ENCODE data around the gene MAP3K2.
A peak's percentile ranks its signal among the peaks of the same experiment; 100 is the strongest.

Gene MAP3K2, protein sequence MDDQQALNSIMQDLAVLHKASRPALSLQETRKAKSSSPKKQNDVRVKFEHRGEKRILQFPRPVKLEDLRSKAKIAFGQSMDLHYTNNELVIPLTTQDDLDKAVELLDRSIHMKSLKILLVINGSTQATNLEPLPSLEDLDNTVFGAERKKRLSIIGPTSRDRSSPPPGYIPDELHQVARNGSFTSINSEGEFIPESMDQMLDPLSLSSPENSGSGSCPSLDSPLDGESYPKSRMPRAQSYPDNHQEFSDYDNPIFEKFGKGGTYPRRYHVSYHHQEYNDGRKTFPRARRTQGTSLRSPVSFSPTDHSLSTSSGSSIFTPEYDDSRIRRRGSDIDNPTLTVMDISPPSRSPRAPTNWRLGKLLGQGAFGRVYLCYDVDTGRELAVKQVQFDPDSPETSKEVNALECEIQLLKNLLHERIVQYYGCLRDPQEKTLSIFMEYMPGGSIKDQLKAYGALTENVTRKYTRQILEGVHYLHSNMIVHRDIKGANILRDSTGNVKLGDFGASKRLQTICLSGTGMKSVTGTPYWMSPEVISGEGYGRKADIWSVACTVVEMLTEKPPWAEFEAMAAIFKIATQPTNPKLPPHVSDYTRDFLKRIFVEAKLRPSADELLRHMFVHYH

DNA sequence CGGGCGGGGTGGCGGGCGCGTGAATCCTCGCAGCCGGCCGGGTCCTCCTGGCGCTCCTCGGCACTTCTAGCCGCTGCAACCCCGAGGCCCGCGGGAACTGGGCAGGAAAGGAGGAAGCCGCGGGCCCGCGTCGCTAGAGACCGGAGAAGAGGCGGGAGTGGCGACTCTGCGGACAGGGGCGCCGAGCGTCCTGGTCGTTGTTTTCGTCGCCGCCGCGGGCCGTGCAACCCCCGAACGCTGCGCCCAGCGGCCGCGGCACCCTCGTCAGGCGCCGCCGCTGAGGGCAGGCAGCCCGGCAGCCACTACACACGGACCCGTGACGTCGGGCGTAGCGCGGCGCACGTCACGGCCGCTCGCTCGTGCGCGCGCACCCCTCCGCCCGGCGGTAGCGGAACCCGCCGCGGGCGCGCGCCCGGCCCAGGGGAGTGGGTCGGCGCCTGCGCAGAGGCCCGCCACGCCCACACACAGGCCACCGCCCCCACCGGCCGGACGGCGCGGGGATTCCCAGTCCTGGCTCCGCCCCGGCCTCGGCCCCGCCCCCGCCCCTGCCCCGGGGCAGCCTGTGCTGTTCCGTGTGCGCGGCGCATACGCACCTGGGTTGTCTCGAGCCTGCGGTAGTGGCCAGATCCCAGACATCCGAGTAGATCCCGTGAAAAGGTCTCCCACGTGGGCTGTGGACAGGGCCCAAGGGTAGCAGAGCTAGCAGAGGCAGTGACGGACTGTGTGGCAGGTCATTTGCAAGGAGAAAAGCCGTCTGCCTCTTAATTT lies at the start of gene MAP3K2:
Gene MAP3K2, minus strand, starts transcription at position 321 of the 768 bp plus-strand sequence. CDS start 44,846 bp downstream, outside the sequence.
- DNase-seq (ENCODE audit: low read depth) = peak; percentile 97

DNA sequence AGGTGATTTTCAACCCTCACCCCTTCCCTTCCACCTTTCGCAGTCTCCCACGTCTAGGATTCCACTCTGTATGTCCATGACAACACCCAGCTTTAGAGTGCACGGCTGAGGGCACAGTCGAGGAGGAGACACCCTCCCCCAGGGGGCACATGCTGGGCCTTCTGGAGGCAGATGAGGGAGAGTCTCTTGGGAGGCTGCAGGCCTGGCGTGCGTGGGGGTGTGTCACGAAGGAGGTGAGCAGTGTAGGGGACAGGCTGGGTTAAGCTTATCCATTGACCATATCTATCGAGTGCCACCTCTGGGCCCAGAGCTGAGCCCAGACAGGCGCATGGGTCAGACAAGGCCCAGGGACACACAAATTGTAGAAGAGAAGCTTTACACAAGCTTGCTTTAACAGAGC lies 49.3 kb upstream of the MAP3K2 start:
- no peak for DNase-seq (ENCODE audit: low read depth)

DNA sequence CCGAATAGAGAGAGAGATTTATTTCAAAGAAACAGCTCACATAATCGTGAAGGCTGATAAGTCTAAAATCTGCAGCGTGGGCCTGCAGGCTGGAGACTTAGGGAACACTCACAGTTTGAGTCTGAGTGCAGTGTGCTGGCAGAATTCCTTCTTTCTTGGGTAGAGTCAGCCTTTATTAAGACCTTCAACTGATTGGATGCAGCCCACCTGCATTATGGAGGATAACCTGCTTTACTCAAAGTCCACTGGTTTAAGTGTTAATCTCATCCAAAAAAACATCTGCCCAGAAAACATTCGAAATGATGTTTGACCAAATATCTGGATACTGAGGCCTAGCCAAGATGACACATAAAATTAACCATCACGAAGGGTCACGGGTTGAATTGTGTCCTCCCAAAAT lies 46.7 kb upstream of the MAP3K2 start:
- DNase-seq (ENCODE audit: low read depth) = no peak

DNA sequence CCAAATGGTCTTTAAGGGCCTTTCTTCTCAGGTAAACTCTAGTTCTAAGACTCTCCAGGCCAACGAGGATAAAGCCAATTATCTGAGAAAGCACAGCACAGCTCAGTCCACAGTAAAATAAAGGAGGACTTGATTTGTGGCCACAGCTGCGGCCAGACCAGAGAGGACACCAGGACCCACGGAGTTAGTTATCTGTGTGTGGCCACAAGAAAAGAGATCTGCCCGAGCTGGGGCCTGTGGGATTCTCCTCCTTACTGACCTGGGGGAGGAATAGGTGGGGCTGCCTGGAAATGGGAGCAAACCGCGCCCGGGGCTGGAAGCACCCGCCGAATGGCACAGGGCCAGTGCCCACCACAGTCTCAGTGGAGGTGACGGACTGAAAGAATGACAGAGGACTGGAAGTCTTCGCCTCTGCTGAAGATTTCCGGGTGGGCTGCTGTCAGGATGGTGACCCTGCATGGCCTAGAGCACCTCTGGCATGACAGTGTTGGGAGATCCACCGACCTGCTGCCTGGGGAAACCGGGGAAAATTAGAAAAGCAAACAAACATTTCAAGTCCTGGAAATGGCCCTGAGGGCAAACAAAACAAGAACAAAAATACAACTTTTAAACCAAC lies 43.7 kb upstream of the MAP3K2 start:
- DNase-seq (ENCODE audit: low read depth) = no peak

DNA sequence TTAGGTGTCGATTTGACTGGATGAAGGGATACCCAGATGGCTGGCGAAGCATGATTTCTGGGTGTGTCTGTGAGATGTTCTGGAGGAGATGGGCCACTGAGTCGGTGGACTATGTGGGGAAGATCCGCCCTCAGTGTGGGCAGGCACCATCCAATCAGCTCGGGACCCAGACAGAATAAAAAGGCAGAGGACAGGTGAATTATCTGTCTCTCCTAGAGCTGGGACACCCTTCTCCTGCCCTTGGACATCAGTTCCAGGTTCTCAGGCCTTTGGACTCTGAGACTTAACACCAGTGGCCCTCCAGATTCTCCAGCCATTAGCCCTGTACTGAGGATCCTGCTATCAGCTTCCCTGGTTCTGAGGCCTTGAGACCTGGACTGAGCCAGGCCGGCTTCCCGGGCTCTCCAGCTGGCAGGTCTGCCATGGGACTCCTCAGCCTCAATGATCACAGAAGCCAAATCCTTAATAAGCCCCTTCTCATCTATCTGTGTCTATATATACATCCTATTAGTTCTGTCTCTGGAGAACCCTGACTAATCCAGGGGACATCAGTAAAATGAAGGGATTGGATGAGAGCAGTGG lies 42.2 kb upstream of the MAP3K2 start:
- no peak for DNase-seq (ENCODE audit: low read depth)

DNA sequence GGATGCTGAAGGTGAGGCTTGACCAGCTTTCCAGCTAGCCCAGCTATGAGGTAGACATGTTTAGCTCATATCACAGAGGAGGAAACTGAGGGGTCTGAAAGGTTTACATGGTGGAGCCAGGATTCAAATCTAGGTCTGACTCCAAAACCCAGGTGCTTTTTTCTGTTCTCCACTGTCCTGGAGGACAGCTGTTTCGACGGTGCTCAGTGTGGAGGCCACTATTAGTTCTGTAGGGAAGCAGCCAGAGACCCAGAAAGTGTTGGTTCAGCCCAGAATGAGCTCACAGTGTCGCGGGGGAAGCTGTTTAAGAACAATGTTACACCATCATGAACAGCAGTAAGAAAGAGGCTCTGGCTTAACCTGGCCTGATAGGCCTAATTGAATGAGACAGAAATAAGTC lies 41.5 kb upstream of the MAP3K2 start:
- no peak for DNase-seq (ENCODE audit: low read depth)

DNA sequence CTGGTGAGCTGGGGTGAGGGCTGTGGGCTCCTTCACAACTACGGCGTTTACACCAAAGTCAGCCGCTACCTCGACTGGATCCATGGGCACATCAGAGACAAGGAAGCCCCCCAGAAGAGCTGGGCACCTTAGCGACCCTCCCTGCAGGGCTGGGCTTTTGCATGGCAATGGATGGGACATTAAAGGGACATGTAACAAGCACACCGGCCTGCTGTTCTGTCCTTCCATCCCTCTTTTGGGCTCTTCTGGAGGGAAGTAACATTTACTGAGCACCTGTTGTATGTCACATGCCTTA lies 41.0 kb upstream of the MAP3K2 start:
- no peak for DNase-seq (ENCODE audit: low read depth)

DNA sequence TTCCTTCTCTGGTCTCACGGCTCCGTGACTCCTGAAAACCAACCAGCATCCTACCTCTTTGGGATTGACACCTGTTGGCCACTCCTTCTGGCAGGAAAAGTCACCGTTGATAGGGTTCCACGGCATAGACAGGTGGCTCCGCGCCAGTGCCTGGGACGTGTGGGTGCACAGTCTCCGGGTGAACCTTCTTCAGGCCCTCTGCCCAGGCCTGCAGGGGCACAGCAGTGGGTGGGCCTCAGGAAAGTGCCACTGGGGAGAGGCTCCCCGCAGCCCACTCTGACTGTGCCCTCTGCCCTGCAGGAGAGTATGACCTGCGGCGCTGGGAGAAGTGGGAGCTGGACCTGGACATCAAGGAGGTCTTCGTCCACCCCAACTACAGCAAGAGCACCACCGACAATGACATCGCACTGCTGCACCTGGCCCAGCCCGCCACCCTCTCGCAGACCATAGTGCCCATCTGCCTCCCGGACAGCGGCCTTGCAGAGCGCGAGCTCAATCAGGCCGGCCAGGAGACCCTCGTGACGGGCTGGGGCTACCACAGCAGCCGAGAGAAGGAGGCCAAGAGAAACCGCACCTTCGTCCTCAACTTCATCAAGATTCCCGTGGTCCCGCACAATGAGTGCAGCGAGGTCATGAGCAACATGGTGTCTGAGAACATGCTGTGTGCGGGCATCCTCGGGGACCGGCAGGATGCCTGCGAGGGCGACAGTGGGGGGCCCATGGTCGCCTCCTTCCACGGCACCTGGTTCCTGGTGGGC lies 40.5 kb upstream of the MAP3K2 start:
- DNase-seq (ENCODE audit: low read depth) = no peak

DNA sequence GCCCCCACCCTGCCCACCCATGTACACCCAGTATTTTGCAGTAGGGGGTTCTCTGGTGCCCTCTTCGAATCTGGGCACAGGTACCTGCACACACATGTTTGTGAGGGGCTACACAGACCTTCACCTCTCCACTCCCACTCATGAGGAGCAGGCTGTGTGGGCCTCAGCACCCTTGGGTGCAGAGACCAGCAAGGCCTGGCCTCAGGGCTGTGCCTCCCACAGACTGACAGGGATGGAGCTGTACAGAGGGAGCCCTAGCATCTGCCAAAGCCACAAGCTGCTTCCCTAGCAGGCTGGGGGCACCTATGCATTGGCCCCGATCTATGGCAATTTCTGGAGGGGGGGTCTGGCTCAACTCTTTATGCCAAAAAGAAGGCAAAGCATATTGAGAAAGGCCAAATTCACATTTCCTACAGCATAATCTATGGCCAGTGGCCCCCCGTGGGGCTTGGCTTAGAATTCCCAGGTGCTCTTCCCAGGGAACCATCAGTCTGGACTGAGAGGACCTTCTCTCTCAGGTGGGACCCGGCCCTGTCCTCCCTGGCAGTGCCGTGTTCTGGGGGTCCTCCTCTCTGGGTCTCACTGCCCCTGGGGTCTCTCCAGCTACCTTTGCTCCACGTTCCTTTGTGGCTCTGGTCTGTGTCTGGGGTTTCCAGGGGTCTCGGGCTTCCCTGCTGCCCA lies 39.7 kb upstream of the MAP3K2 start:
- no peak for DNase-seq (ENCODE audit: low read depth)

DNA sequence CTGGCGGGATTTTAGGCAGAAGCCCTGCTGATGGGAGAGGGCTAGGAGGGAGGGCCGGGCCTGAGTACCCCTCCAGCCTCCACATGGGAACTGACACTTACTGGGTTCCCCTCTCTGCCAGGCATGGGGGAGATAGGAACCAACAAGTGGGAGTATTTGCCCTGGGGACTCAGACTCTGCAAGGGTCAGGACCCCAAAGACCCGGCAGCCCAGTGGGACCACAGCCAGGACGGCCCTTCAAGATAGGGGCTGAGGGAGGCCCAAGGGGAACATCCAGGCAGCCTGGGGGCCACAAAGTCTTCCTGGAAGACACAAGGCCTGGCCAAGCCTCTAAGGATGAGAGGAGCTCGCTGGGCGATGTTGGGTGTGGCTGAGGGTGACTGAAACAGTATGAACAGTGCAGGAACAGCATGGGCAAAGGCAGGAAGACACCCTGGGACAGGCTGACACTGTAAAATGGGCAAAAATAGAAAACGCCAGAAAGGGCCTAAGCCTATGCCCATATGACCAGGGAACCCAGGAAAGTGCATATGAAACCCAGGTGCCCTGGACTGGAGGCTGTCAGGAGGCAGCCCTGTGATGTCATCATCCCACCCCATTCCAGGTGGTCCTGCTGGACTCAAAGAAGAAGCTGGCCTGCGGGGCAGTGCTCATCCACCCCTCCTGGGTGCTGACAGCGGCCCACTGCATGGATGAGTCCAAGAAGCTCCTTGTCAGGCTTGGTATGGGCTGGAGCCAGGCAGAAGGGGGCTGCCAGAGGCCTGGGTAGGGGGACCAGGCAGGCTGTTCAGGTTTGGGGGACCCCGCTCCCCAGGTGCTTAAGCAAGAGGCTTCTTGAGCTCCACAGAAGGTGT lies 39.0 kb upstream of the MAP3K2 start:
- DNase-seq (ENCODE audit: low read depth) = no peak

DNA sequence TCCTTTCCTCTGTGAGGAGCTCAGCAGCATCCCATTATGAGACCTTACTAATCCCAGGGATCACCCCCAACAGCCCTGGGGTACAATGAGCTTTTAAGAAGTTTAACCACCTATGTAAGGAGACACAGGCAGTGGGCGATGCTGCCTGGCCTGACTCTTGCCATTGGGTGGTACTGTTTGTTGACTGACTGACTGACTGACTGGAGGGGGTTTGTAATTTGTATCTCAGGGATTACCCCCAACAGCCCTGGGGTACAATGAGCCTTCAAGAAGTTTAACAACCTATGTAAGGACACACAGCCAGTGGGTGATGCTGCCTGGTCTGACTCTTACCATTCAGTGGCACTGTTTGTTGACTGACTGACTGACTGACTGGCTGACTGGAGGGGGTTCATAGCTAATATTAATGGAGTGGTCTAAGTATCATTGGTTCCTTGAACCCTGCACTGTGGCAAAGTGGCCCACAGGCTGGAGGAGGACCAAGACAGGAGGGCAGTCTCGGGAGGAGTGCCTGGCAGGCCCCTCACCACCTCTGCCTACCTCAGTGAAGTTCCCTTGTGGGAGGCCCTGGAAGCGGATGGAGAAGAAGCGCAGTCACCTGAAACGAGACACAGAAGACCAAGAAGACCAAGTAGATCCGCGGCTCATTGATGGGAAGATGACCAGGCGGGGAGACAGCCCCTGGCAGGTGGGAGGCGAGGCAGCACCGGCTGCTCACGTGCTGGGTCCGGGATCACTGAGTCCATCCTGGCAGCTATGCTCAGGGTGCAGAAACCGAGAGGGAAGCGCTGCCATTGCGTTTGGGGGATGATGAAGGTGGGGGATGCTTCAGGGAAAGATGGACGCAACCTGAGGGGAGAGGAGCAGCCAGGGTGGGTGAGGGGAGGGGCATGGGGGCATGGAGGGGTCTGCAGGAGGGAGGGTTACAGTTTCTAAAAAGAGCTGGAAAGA lies 38.0 kb upstream of the MAP3K2 start:
- no peak for DNase-seq (ENCODE audit: low read depth)

DNA sequence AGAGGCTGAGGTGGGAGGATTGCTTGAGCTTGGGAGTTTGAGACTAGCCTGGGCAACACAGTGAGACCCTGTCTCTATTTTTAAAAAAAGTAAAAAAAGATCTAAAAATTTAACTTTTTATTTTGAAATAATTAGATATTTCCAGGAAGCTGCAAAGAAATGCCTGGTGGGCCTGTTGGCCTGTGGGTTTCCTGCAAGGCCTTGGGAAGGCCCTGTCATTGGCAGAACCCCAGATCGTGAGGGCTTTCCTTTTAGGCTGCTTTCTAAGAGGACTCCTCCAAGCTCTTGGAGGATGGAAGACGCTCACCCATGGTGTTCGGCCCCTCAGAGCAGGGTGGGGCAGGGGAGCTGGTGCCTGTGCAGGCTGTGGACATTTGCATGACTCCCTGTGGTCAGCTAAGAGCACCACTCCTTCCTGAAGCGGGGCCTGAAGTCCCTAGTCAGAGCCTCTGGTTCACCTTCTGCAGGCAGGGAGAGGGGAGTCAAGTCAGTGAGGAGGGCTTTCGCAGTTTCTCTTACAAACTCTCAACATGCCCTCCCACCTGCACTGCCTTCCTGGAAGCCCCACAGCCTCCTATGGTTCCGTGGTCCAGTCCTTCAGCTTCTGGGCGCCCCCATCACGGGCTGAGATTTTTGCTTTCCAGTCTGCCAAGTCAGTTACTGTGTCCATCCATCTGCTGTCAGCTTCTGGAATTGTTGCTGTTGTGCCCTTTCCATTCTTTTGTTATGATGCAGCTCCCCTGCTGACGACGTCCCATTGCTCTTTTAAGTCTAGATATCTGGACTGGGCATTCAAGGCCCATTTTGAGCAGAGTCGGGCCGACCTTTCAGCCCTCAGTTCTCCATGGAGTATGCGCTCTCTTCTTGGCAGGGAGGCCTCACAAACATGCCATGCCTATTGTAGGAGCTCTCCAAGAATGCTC lies 37.1 kb upstream of the MAP3K2 start:
- DNase-seq (ENCODE audit: low read depth) = no peak

DNA sequence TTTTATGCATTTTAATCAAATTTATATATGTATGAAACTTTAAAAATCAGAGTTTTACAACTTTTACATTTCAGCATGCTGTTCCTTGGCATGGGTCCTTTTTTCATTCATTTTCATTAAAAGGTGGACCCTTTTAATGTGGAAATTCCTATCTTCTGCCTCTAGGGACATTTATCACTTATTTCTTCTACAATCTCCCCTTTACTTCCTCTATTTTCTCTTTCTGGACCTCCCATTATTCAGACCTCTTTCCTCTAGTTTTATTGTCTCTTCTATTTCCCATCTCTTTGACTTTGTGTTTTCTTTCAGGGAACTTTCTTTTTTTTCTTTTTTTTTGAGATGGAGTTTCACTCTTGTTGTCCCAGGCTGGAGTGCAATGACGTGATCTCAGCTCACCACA lies 36.1 kb upstream of the MAP3K2 start:
- DNase-seq (ENCODE audit: low read depth) = no peak

DNA sequence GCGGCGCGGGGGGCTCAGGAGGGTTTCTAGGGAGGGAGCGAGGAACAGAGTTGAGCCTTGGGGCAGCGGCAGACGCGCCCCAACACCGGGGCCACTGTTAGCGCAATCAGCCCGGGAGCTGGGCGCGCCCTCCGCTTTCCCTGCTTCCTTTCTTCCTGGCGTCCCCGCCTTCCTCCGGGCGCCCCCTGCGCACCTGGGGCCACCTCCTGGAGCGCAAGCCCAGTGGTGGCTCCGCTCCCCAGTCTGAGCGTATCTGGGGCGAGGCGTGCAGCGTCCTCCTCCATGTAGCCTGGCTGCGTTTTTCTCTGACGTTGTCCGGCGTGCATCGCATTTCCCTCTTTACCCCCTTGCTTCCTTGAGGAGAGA lies 35.7 kb upstream of the MAP3K2 start:
- DNase-seq (ENCODE audit: low read depth) = no peak

DNA sequence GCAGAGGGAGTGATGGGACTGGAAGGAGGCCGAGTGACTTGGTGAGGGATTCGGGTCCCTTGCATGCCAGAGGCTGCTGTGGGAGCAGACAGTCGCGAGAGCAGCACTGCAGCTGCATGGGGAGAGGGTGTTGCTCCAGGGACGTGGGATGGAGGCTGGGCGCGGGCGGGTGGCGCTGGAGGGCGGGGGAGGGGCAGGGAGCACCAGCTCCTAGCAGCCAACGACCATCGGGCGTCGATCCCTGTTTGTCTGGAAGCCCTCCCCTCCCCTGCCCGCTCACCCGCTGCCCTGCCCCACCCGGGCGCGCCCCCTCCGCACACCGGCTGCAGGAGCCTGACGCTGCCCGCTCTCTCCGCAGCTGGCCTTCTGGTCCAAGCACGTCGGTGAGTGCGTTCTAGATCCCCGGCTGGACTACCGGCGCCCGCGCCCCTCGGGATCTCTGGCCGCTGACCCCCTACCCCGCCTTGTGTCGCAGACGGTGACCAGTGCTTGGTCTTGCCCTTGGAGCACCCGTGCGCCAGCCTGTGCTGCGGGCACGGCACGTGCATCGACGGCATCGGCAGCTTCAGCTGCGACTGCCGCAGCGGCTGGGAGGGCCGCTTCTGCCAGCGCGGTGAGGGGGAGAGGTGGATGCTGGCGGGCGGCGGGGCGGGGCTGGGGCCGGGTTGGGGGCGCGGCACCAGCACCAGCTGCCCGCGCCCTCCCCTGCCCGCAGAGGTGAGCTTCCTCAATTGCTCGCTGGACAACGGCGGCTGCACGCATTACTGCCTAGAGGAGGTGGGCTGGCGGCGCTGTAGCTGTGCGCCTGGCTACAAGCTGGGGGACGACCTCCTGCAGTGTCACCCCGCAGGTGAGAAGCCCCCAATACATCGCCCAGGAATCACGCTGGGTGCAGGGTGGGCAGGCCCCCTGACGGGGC lies 35.0 kb upstream of the MAP3K2 start:
- no peak for DNase-seq (ENCODE audit: low read depth)

DNA sequence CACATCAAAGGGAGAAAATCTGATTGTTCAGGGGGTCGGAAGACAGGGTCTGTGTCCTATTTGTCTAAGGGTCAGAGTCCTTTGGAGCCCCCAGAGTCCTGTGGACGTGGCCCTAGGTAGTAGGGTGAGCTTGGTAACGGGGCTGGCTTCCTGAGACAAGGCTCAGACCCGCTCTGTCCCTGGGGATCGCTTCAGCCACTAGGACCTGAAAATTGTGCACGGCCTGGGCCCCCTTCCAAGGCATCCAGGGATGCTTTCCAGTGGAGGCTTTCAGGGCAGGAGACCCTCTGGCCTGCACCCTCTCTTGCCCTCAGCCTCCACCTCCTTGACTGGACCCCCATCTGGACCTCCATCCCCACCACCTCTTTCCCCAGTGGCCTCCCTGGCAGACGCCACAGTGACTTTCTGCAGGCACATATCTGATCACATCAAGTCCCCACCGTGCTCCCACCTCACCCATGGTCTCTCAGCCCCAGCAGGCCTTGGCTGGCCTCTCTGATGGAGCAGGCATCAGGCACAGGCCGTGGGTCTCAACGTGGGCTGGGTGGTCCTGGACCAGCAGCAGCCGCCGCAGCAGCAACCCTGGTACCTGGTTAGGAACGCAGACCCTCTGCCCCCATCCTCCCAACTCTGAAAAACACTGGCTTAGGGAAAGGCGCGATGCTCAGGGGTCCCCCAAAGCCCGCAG lies 34.2 kb upstream of the MAP3K2 start:
- no peak for DNase-seq (ENCODE audit: low read depth)

Data from activated T-cell treated with anti-CD3 and anti-CD28 coated beads for 1 hour (primary cell).